Stimulated activated CD4-positive, alpha-beta T cell treated with anti-CD3 and anti-CD28 coated beads, Interleukin-4, amount 100 ng/mL, for 4 hours (primary cell): Measurements from ENCODE around the gene TRIM16.
"Not testable (repeated sequence)": the region's sequence is repeated elsewhere in the genome, so short reads cannot be mapped to it uniquely, and the experiment has no call there.

Experiments
- DNase-seq, 2 experiments: peaks; one replicate each; pipeline ENCODE4 v3.0.0-alpha.2; 2020

Gene TRIM16

GRCh38 chr17:15613111-15613510 is 71.0 kb downstream of the TRIM16 start:
- DNase-seq, result not testable (repeated sequence)

GRCh38 chr17:15592960-15593359 is 91.2 kb downstream of the TRIM16 start:
- DNase-seq, result not testable (repeated sequence)

GRCh38 chr17:15591986-15592385 is 92.1 kb downstream of the TRIM16 start:
- DNase-seq, result not testable (repeated sequence)

GRCh38 chr17:15590844-15591243 is 93.3 kb downstream of the TRIM16 start:
- DNase-seq, result not testable (repeated sequence)

- DNase-seq, result peak; percentile 3 to 8
These were observed 94.3 kb downstream of the TRIM16 start for GRCh38 chr17:15589544-15590536.

- DNase-seq, result not testable (repeated sequence)
These were observed 96.1 kb downstream of the TRIM16 start for GRCh38 chr17:15588017-15588416.

GRCh38 chr17:15583313-15583712 is 100.8 kb downstream of the TRIM16 start:
- not testable (repeated sequence) for DNase-seq

- DNase-seq, result not testable (repeated sequence)
These were observed 102.6 kb downstream of the TRIM16 start for GRCh38 chr17:15581462-15581861.
